SK-N-DZ (cell line): Measurements from ENCODE around the gene PCNX1.
"Not testable (repeated sequence)": the region's sequence is repeated elsewhere in the genome, so short reads cannot be mapped to it uniquely, and the experiment has no call there.

Experiments
- DNase-seq: peaks from one replicate; pipeline ENCODE4 v3.0.0-alpha.2; 2015; ENCODE audit warnings: low spot score

The PCNX1 gene

DNA sequence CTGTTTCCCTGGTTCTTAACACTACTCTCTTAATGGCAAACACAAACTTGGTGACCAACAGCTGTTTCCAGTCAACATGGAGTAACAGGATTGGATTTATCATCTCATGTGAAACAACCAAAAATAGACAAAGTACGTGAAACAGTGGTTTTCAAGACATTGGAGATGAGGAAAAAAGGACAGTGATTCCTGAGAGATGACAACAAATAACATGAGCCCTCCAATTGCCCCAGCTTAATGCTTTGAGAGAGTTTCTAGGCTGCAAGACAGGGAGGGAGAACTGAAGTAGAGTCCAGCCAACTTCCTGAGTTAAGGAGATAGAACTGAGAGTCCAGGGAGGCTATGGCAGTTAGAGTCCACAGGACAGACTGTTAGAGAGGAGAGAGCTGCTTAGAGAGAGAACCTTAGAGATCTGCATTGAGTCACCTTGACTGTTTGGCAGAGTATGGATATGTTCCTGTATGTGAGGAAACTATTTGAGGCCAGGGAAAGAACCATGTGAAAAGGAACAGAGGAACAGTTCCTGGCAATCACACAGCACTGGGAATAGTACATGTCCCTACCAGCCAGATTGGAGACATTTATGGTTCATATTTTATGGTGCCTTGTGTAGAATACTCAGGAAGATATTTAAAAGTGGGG, 106.4 kb downstream of the PCNX1 start:
- no peak for DNase-seq

DNA sequence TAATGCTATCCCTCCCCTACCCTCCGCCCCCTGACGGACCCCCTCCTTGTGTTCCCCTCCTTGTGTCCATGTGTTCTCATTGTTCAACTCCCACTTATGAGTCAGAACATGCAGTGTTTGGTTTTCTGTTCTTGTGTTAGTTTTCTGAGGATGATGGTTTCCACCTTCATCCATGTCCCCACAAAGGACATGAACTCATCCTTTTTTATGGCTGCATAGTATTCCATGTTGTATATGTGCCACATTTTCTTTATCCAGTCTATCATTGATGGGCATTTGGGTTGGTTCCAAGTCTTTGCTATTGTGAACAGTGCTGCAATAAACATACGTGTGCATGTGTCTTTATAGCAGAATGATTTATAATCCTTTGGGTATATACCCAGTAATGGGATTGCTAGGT, 112.7 kb downstream of the PCNX1 start:
- not testable (repeated sequence) for DNase-seq

DNA sequence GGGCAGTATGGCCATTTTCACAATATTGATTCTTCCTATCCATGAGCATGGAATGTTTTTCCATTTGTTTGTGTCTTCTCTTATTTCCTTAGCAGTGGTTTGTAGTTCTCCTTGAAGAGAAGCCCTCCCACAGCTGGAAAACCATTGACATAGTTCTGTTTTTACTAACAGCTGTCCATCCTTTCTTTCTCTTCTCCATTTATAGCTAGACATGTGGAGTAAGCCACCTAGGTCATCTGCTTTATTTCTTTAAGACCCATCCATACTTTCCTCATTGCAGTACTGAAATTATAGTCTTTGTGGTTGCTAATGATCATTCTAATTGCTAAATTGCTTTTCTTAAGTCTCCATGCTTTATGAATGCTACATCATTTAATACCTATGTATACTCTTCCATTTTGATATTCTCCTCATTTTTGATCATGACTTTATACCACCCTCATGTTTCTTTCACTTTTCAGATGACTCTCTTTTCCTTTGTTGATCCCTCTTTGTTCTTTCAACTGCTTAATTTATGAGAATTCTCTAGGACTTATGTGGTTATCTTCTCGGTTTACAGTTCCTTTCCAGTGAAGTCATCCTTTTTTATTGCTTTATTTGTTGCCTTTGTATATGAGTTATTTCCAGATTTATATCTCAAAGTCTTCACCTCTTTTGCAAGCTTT, 114.2 kb downstream of the PCNX1 start:
- no peak for DNase-seq

- no peak for DNase-seq
Observed at GRCh38 chr14:71022012-71022869, 115.0 kb downstream of the PCNX1 start.

DNA sequence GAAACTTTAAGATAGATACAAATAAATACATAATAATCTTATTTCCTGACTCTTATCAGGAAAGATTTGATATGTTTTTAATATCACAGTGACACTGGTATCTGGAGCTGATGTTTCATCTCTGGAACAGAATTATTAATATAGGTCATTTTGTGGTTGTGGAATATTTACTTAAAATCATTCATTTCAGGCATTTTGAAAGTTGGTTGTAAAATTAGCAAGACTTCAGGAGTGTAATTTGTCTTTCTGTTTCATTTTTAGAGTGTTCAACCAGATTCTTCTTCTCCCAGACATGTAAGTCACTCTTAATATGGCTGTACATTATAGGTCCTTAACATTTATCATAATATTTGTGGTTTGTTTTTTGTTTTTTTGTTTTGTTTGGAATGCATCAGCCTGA, 115.7 kb downstream of the PCNX1 start:
- DNase-seq: no peak

DNA sequence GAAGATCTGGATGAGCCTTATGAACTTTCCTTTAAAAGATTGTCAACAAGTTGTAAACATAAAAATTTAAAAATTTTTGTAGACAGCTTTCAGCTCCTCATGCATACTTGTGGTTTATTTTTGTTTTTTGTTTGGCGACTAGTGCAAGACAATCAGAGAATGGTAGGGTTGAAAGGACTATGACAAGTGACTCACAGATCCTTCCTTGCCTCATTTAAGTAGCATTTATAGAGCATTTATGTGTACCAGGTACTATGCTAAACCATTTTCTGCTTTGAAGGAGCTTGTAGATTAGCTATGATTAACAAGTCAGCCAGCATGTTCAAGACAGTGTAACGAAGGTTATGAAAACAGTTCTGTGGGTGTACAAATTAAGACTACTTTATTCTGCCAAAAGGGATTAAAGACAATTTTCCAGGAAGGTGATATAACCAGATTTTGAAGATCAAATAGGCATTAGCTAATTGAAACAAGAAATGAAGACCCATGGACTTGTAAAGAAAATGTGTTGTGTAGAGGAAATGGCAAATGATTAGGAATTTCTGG, 122.0 kb downstream of the PCNX1 start:
- no peak for DNase-seq

GRCh38 chr14:71031000-71031399, 123.7 kb downstream of the PCNX1 start:
- no peak for DNase-seq

DNA sequence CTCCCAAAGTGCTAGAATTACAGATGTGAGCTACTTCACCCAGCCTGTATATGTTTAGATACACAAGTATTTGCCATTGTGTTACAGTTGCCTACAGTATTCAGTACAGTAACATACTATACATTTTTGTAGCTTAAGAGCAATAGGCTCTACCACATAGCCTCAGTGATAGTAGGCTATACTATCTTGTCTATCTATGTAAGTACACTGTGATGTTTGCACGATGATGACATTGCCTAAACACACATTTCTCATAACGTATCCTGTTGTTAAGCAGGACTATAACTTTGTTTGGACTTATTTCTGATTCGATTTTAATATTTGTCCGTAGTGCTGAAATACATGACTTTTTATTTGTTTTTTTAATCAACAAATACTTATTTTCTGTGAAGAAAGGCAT, 129.2 kb downstream of the PCNX1 start:
- no peak for DNase-seq

DNA sequence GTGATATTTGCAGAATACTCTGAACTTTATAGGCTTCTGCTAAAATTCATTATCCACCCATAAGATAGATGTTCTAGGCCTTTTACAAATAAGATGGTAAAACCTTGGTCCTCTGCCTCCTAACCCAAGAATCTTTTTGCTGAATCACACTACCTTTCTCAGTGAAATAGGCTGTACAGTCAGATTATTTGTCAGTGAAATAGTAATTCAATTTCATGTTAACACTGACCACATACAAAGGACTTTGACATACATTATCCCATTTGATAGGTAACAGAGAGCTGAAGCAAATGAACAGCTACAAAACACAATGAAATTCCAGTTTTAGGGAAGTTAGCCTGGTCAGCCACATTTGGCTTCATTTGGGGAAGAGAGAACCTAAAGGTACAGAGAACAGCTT, 141.1 kb downstream of the PCNX1 start:
- peak; percentile 4 for DNase-seq

DNA sequence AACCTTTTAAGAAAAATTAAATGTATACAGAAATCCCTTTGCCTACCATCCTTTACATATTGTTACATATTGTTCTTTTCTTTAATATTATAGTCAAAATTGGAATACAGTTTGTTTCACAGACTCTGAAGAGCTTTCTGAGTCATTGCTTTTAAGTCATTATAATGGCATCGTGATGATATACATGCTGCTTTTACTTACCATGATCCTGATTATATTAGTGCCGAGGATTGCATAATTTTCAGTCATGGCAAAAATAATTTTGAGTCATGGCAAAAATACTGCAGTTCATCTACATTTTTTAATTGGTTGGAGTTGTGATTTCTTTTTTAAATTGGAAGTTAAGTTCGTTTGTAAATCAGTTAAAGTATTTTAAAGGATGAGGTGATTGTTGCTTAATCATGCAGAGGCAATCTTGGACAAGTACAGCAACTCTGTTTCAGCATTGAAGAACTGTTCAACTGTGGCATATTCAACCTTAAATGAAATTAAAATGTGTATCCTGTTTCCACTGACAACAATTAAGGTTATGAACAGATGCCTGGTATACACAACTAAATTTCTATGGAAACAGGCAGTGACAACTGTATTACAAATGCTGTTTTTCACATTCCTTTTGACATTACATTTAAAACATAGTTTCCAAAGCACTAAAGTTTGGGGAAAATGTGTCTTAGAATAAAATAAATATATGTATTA, 142.3 kb downstream of the PCNX1 start:
- DNase-seq: peak; percentile 18

- DNase-seq: peak; percentile 7
Observed at GRCh38 chr14:71050227-71050823, 143.1 kb downstream of the PCNX1 start.

- no peak for DNase-seq
Observed at GRCh38 chr14:71054706-71055105, 147.4 kb downstream of the PCNX1 start.

DNA sequence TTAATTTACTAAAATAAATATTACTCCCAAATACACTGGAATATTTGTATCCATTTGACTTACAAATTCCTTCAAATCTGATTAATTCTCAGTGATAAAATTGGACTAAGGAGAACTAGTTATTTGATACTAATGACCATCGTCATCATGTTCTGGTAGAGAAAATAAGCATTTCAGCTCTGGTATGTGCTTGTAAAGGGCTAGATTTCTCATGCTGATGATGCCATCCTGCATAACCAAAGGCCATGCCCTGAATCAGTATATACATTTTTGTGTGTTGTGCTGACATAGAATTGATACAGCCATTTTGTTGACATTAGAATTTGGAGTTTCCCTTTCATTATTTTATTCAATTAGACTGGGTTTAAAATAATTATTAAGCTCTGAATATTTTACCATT, 148.9 kb downstream of the PCNX1 start:
- DNase-seq: no peak

GRCh38 chr14:71060274-71060673, 153.0 kb downstream of the PCNX1 start:
- no peak for DNase-seq

GRCh38 chr14:71060825-71061455, 153.7 kb downstream of the PCNX1 start:
- DNase-seq: no peak

DNA sequence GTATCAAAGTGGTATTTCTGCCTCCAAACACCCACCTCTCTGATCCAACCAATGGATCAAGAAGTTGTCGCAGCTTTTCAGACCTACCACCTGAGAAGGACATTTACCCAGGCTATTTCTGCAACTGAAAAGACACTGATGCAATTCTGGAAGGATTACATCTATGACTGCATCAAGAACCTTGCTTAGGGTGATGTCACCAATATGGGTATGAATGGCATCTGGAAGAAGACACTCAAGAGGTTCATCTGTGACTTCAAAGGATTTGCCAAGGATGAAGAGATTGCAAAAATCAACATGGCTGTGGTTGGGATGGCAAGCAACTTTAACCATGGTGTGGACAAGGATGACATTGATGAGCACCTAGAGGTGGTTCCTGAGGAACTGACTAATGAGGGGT, 154.2 kb downstream of the PCNX1 start:
- no peak for DNase-seq

- DNase-seq: no peak
Observed at GRCh38 chr14:71062581-71063303, 155.5 kb downstream of the PCNX1 start.

DNA sequence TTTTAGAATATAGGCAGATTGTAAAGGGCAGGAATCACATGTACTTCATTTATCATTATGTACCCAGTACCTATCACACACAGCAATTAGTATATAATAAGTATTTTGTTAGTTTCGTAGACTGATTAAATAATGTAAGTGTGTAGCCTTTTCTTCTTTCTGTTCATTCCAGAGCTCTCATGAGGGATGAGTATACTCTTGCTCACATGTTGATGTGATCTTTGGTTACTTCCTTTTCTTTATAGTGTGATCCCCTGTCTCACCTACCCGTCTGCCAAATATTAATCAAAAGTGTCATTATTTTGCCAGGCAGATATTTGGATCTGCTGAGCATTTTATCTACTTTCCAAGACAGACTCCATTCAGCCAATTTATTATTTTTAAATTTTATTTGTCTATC, 156.1 kb downstream of the PCNX1 start:
- DNase-seq: no peak

DNA sequence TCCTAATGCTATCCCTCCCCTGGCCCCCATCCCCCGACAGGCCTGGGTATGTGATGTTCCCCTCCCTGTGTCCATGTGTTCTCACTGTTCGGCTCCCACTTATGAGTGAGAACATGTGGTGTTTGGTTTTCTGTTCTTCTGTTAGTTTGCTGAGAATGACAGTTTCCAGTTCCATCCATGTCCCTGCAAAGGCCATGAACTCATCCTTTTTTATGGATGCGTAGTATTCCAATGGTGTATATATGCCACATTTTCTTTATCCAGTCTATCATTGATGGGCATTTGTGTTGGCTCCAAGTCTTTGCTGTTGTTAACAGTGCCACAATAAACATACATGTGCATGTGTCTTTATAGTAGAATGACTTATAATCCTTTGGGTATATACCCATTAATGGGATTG, 157.5 kb downstream of the PCNX1 start:
- DNase-seq: not testable (repeated sequence)

DNA sequence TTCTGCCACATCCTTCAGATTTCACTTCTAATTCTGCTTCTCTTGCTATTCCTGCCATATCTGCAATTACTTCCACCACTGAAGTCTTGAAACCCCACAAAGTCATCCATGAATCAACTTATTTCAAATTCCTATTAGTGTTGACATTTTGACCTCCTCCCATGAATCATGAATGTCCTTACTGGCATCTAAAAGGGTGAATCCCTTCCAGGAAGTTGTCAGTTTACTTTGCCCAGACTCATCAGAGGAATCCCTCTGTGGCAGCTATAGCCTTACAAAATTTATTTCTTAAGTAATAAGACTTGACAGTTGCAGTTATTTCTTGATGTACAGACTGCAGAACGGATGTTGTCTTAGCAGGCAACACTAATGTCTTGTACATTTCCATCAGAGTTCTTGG, 162.9 kb downstream of the PCNX1 start:
- DNase-seq: no peak
